OCI-M2 (cell line): ENCODE results near the gene TAF1B.
"Not testable (repeated sequence)": the region's sequence is repeated elsewhere in the genome, so short reads cannot be mapped to it uniquely, and the experiment has no call there.

Experiments
- DNase-seq: peaks from one replicate; lab custom pipeline; 2025; ENCODE audit not compliant: unreplicated experiment; lab: John Stamatoyannopoulos, UW

TAF1B gene

GRCh38 chr2:9830685-9831410 lies 12.4 kb upstream of the TAF1B start:
- DNase-seq = no peak

GRCh38 chr2:9831670-9832069 lies 11.6 kb upstream of the TAF1B start:
- no peak for DNase-seq

- DNase-seq = no peak
Observed at GRCh38 chr2:9832586-9832985, 10.7 kb upstream of the TAF1B start.

GRCh38 chr2:9835068-9835467 lies 8.2 kb upstream of the TAF1B start:
- not testable (repeated sequence) for DNase-seq

GRCh38 chr2:9836074-9836473 lies 7.2 kb upstream of the TAF1B start:
- DNase-seq = no peak

GRCh38 chr2:9836517-9836916 lies 6.8 kb upstream of the TAF1B start:
- DNase-seq = no peak

- no peak for DNase-seq
Observed at GRCh38 chr2:9837451-9837850, 5.8 kb upstream of the TAF1B start.

- DNase-seq = no peak
Observed at GRCh38 chr2:9838391-9838790, 4.9 kb upstream of the TAF1B start.

GRCh38 chr2:9842487-9843228 lies 616 bp upstream of the TAF1B start:
- DNase-seq = no peak

- no peak for DNase-seq
Observed at GRCh38 chr2:9844036-9844483, 786 bp downstream of the TAF1B start.

GRCh38 chr2:9844576-9844975 lies 1.3 kb downstream of the TAF1B start:
- no peak for DNase-seq

- no peak for DNase-seq
Observed at GRCh38 chr2:9846554-9846953, 3.3 kb downstream of the TAF1B start.

GRCh38 chr2:9847140-9847539 lies 3.9 kb downstream of the TAF1B start:
- no peak for DNase-seq

GRCh38 chr2:9852881-9853280 lies 9.6 kb downstream of the TAF1B start:
- no peak for DNase-seq

GRCh38 chr2:9857814-9858729 lies 14.8 kb downstream of the TAF1B start:
- DNase-seq = no peak

- DNase-seq = no peak
Observed at GRCh38 chr2:9858730-9859068, 15.4 kb downstream of the TAF1B start.

- DNase-seq = not testable (repeated sequence)
Observed at GRCh38 chr2:9860922-9861580, 17.8 kb downstream of the TAF1B start.

GRCh38 chr2:9867881-9868280 lies 24.6 kb downstream of the TAF1B start:
- DNase-seq = no peak

GRCh38 chr2:9873337-9873736 lies 30.1 kb downstream of the TAF1B start:
- no peak for DNase-seq

GRCh38 chr2:9877026-9877425 lies 33.8 kb downstream of the TAF1B start:
- DNase-seq = no peak

- DNase-seq = no peak
Observed at GRCh38 chr2:9877726-9878125, 34.5 kb downstream of the TAF1B start.
